Lower leg skin (tissue), 3 donors: ENCODE data around the gene FOXK1.

Experiments used
- POLR2A ChIP-seq, 2 donors: fragments of 450-650 bp; IDR thresholded peaks; one replicate each; pipeline ENCODE4 v1.6.1; 2016 to 2017; ENCODE audit warnings: antibody characterized with exemption in 2 of 2, mild to moderate bottlenecking in 1 of 2, moderate library complexity in 1 of 2
- TF ChIP-seq, protein P1 (sequence below), 3 donors: fragments of 450-650 bp; IDR thresholded peaks; one replicate each; pipeline ENCODE4 v1.5.1; 2016; ENCODE audit warnings: antibody characterized with exemption in 3 of 3, mild to moderate bottlenecking in 3 of 3, moderate library complexity in 2 of 3

- TF ChIP-seq, protein P1, sequence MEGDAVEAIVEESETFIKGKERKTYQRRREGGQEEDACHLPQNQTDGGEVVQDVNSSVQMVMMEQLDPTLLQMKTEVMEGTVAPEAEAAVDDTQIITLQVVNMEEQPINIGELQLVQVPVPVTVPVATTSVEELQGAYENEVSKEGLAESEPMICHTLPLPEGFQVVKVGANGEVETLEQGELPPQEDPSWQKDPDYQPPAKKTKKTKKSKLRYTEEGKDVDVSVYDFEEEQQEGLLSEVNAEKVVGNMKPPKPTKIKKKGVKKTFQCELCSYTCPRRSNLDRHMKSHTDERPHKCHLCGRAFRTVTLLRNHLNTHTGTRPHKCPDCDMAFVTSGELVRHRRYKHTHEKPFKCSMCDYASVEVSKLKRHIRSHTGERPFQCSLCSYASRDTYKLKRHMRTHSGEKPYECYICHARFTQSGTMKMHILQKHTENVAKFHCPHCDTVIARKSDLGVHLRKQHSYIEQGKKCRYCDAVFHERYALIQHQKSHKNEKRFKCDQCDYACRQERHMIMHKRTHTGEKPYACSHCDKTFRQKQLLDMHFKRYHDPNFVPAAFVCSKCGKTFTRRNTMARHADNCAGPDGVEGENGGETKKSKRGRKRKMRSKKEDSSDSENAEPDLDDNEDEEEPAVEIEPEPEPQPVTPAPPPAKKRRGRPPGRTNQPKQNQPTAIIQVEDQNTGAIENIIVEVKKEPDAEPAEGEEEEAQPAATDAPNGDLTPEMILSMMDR (IDR thresholded peaks at IDR 0.05) = no peak
- TF ChIP-seq POLR2A (IDR thresholded peaks at IDR 0.05) = no peak
Measured at GRCh38 chr7:4713183-4713784, 31.2 kb downstream of the FOXK1 start.
